Posterior cingulate gyrus (tissue), 11 donors: ENCODE measurements around the gene ARL6IP5.

Experiments
- DNase-seq, 10 donors: peaks; one replicate each; pipeline versions ENCODE4 v3.0.0 to v3.0.0-alpha.2; 2020 to 2021; ENCODE audit warnings: mixed read lengths in 3 of 10
- intact Hi-C: fragments of 100-400 bp; cut with DNase I; formaldehyde crosslinking; loops from one replicate; pipeline ENCODE4 v1.15.1; 2023

Gene ARL6IP5

GRCh38 chr3:69144631-69145245, 60.0 kb downstream of the ARL6IP5 start:
- intact Hi-C loops: no loop called here
- no peak for DNase-seq

- intact Hi-C loops: no loop called here
- no peak for DNase-seq
Observed at GRCh38 chr3:69145688-69146087, 61.0 kb downstream of the ARL6IP5 start.

DNA sequence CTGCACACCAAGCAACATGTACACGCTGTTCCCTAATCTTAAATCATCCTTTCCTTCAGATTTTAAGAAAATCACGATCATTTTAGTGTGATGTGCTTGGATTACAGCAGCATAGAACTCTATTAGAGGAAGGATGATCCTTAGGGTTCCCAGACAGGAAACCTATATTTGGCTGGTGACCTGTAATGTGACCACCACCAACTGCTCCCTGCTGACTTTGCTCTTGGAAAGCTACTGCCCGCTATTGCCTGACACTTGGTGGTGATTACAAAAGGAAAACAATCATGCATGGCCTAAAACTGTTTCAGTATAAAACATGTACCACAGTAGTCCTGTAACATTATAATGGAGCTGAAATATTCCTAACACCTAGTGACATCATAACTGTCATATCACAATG, 64.8 kb downstream of the ARL6IP5 start:
- no peak for DNase-seq
- intact Hi-C loops: no loop called here
